Kidney glomerular epithelial cell (primary cell): ENCODE measurements around the gene RRN3.
"Not testable (repeated sequence)": the region's sequence is repeated elsewhere in the genome, so short reads cannot be mapped to it uniquely, and the experiment has no call there.

Source experiments
- DNase-seq: peaks from one replicate; lab custom pipeline; 2025; lab: John Stamatoyannopoulos, UW

The RRN3 gene

GRCh38 chr16:15093955-15094827 lies at the start of gene RRN3:
Gene RRN3 (minus strand): TSS chr16:15094272. CDS start chr16:15094233, 39 bp downstream.
- DNase-seq: peak; percentile 78

- DNase-seq: not testable (repeated sequence)
Observed at GRCh38 chr16:15143601-15144091, 49.6 kb upstream of the RRN3 start.

- DNase-seq: not testable (repeated sequence)
Observed at GRCh38 chr16:15142891-15143600, 49.0 kb upstream of the RRN3 start.

GRCh38 chr16:15142107-15142890 lies 48.2 kb upstream of the RRN3 start:
- not testable (repeated sequence) for DNase-seq

- no peak for DNase-seq
Observed at GRCh38 chr16:15141586-15141985, 47.5 kb upstream of the RRN3 start.

GRCh38 chr16:15140444-15141365 lies 46.6 kb upstream of the RRN3 start:
- DNase-seq: not testable (repeated sequence)

- not testable (repeated sequence) for DNase-seq
Observed at GRCh38 chr16:15137514-15137913, 43.4 kb upstream of the RRN3 start.

GRCh38 chr16:15135483-15136360 lies 41.6 kb upstream of the RRN3 start:
- not testable (repeated sequence) for DNase-seq

GRCh38 chr16:15134752-15135482 lies 40.8 kb upstream of the RRN3 start:
- not testable (repeated sequence) for DNase-seq

- DNase-seq: not testable (repeated sequence)
Observed at GRCh38 chr16:15133554-15133953, 39.5 kb upstream of the RRN3 start.

GRCh38 chr16:15132719-15133428 lies 38.8 kb upstream of the RRN3 start:
- DNase-seq: not testable (repeated sequence)

GRCh38 chr16:15130943-15131700 lies 37.0 kb upstream of the RRN3 start:
- not testable (repeated sequence) for DNase-seq

- DNase-seq: not testable (repeated sequence)
Observed at GRCh38 chr16:15130256-15130932, 36.3 kb upstream of the RRN3 start.

GRCh38 chr16:15127641-15128425 lies 33.8 kb upstream of the RRN3 start:
- DNase-seq: not testable (repeated sequence)

GRCh38 chr16:15100372-15100987 lies 6.4 kb upstream of the RRN3 start:
- not testable (repeated sequence) for DNase-seq
